GM23338 (cell line): Measurements from ENCODE around the gene CAPN1. TPM values are rescaled to one million over a fixed set of nuclear protein-coding genes. Genes with fewer than 3 reads are reported as not detected.
A peak's percentile ranks its signal among the peaks of the same experiment; 100 is the strongest.

Experiments used
- ATAC-seq: fragments of 200-7000 bp; cut with Tn5 transposase; 3 replicates; pipeline ENCODE4 v1.9.1; 2020
- DNase-seq: peaks from one replicate; pipeline ENCODE4 v3.0.0-alpha.2; 2015; ENCODE audit warnings: low spot score
- H2AFZ ChIP-seq: fragments of 200-600 bp; sonication (generic); 2 replicates; pipeline ENCODE4 v1.8.0; 2016; ENCODE audit warnings: antibody characterized with exemption, mild to moderate bottlenecking, moderate library complexity
- H3F3A ChIP-seq: fragments of 200-600 bp; sonication (generic); replicated peaks from 2 replicates; pipeline ENCODE4 v1.8.0; 2017; ENCODE audit warnings: antibody characterized with exemption, mixed run types, low read depth
- H3K27ac ChIP-seq: fragments of 200-600 bp; sonication (generic); 2 replicates; pipeline ENCODE4 v1.6.1; 2016; ENCODE audit warnings: low read depth
- H3K27me3 ChIP-seq: fragments of 200-600 bp; sonication (generic); 2 replicates; pipeline ENCODE4 v1.8.0; 2016; ENCODE audit warnings: mild to moderate bottlenecking, mixed run types, moderate library complexity; ENCODE audit not compliant: insufficient read depth
- H3K36me3 ChIP-seq: fragments of 200-600 bp; sonication (generic); 2 replicates; pipeline ENCODE4 v1.8.0; 2016; ENCODE audit warnings: mild to moderate bottlenecking; ENCODE audit not compliant: insufficient read depth
- H3K4me1 ChIP-seq: fragments of 200-600 bp; sonication (generic); 2 replicates; pipeline ENCODE4 v1.8.0; 2016; ENCODE audit warnings: mild to moderate bottlenecking, moderate library complexity; ENCODE audit not compliant: insufficient read depth
- H3K4me2 ChIP-seq: fragments of 200-600 bp; sonication (generic); 2 replicates; pipeline ENCODE4 v1.7.1; 2017; ENCODE audit warnings: mixed run types
- H3K4me3 ChIP-seq: fragments of 200-600 bp; sonication (generic); 2 replicates; pipeline ENCODE4 v1.6.1; 2016; ENCODE audit warnings: mixed run types
- H3K79me2 ChIP-seq: fragments of 200-600 bp; sonication (generic); replicated peaks from 2 replicates; pipeline ENCODE4 v1.8.0; 2017; ENCODE audit warnings: mild to moderate bottlenecking; ENCODE audit not compliant: insufficient read depth
- H3K9me2 ChIP-seq: fragments of 200-600 bp; sonication (generic); 2 replicates; pipeline ENCODE4 v1.8.0; 2017; ENCODE audit not compliant: insufficient read depth
- H4K20me1 ChIP-seq: fragments of 200-600 bp; sonication (generic); replicated peaks from 2 replicates; pipeline ENCODE4 v1.8.0; 2017; ENCODE audit warnings: mild to moderate bottlenecking; ENCODE audit not compliant: insufficient read depth
- H3K27ac Mint-ChIP-seq: 2 replicates; pipeline ENCODE4 v1.8.0; 2020; ENCODE audit warnings: inconsistent platforms, mild to moderate bottlenecking, moderate library complexity, mixed read lengths
- H3K27me3 Mint-ChIP-seq: 3 replicates; pipeline ENCODE4 v1.8.0; 2022; ENCODE audit warnings: low read depth, mild to moderate bottlenecking, moderate library complexity, mixed read lengths, inconsistent platforms; ENCODE audit not compliant: insufficient read depth, poor library complexity
- H3K36me3 Mint-ChIP-seq: 3 replicates; pipeline ENCODE4 v1.8.0; 2021; ENCODE audit warnings: low read depth, mild to moderate bottlenecking, inconsistent platforms, moderate library complexity, mixed read lengths
- H3K4me1 Mint-ChIP-seq: 3 replicates; pipeline ENCODE4 v1.8.0; 2020; ENCODE audit warnings: mild to moderate bottlenecking, inconsistent platforms, mixed read lengths
- H3K4me3 Mint-ChIP-seq: 3 replicates; pipeline ENCODE4 v1.8.0; 2021; ENCODE audit warnings: moderate library complexity, mild to moderate bottlenecking, inconsistent platforms, mixed read lengths
- H3K9me3 Mint-ChIP-seq: 3 replicates; pipeline ENCODE4 v1.8.0; 2020; ENCODE audit warnings: moderate library complexity, mild to moderate bottlenecking, inconsistent platforms, mixed read lengths
- CREB1 ChIP-seq: fragments of 250-450 bp; sonication (Bioruptor Pico); IDR thresholded peaks from 2 replicates; pipeline ENCODE4 v1.5.0; 2020; ENCODE audit warnings: low read depth, mild to moderate bottlenecking, moderate library complexity
- EZH2 ChIP-seq: fragments of 200-600 bp; sonication (generic); IDR thresholded peaks from one replicate; pipeline ENCODE4 v1.8.0; 2017; ENCODE audit warnings: antibody characterized with exemption, mild to moderate bottlenecking, low read depth; ENCODE audit not compliant: unreplicated experiment
- EZH2phosphoT487 ChIP-seq: fragments of 200-600 bp; sonication (generic); IDR thresholded peaks from one replicate; pipeline ENCODE4 v1.8.1; 2018; ENCODE audit warnings: antibody characterized with exemption; ENCODE audit not compliant: unreplicated experiment
- JUNB ChIP-seq: IDR thresholded peaks from one replicate; pipeline ENCODE4 v1.6.1; 2016; ENCODE audit warnings: antibody characterized with exemption; ENCODE audit not compliant: unreplicated experiment
- NANOG ChIP-seq: IDR thresholded peaks from 2 replicates; pipeline ENCODE4 v1.6.1; 2016; ENCODE audit warnings: antibody characterized with exemption, borderline replicate concordance
- POLR2AphosphoS5 ChIP-seq: IDR thresholded peaks from 2 replicates; pipeline ENCODE4 v1.6.1; 2016; ENCODE audit warnings: antibody characterized with exemption, low read depth
- STAT1 ChIP-seq: IDR thresholded peaks from one replicate; pipeline ENCODE4 v1.6.1; 2016; ENCODE audit warnings: antibody characterized with exemption; ENCODE audit not compliant: unreplicated experiment
- ZNF114 ChIP-seq: fragments of 250-450 bp; sonication (Bioruptor Pico); IDR thresholded peaks from 2 replicates; pipeline ENCODE4 v1.5.0; 2020; ENCODE audit warnings: mild to moderate bottlenecking, moderate library complexity
- ZNF331 ChIP-seq: fragments of 250-450 bp; sonication (Bioruptor Pico); IDR thresholded peaks from 2 replicates; pipeline ENCODE4 v1.5.0; 2020; ENCODE audit warnings: low read depth, mild to moderate bottlenecking, moderate library complexity
- polyA plus RNA-seq: library from polyadenylated mRNA; unstranded; fragments of >200 nt; fragmentation: Nextera tagmentation; extraction: Ambion mirVana; gene quantifications from 2 replicates; pipeline ENCODE4 v1.2.1, GENCODE V29; 2016
- total RNA-seq: library from RNA; depleted of rRNA; stranded (reverse); fragments of >200 nt; shearing (Covaris generic); gene quantifications from 2 replicates; pipeline ENCODE4 v1.2.3, GENCODE V29; 2014
- TF ChIP-seq, protein P1 (sequence below), 2 experiments: fragments of 200-600 bp in 1 of 2; sonication (generic) in 1 of 2; conservative IDR thresholded peaks; 2 replicates each; pipeline versions ENCODE4 v1.5.1 to v1.6.1; 2016 to 2017; ENCODE audit warnings: antibody characterized with exemption in 2 of 2, low read depth in 2 of 2, mild to moderate bottlenecking in 2 of 2, moderate library complexity in 1 of 2
- TF ChIP-seq, protein P2 (sequence below): IDR thresholded peaks from one replicate; pipeline ENCODE4 v1.6.1; 2018; ENCODE audit warnings: antibody characterized with exemption; ENCODE audit not compliant: unreplicated experiment
- TF ChIP-seq, protein P3 (sequence below): fragments of 250-450 bp; sonication (Bioruptor Pico); IDR thresholded peaks from 2 replicates; pipeline ENCODE4 v1.5.0; 2020; ENCODE audit warnings: mild to moderate bottlenecking, moderate library complexity
- TF ChIP-seq, protein P4 (sequence below): IDR thresholded peaks from 2 replicates; pipeline ENCODE4 v1.6.1; 2016; ENCODE audit warnings: antibody characterized with exemption

The CAPN1 gene
- total and polyA plus RNA-seq, 2 experiments from 2014 or later, result 67.3 to 277 TPM

DNA sequence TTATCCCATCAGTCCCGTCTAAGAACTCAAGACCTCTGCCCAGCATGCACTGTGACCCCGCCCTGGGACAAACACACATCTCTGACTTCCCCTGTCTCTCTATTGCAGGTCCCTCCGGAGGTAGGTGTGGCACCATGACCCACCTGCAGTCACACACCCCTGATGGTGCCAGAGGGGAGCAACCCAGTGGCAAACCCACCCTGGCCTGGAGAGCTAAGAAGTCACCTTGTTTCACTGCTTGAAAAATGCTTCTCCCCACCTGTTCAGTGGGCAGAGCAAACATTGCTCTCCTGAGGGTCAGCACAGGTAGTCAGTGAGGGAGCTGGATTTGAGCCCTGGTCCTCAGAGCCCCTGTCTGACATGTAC, 23.9 kb downstream of the CAPN1 start:
- Histone ChIP-seq H3K9me2 (no peaks in the 10 kb centered on the region), H3K36me3 (peaks cover 15% of the 10 kb centered on the region)

More for the DNA sequence above, 23.9 kb downstream of the CAPN1 start:
- Histone ChIP-seq H3K4me1 (peaks cover 6% of the 10 kb centered on the region; the same call in 1 of the 2 replicates), H3K27me3 (no peaks in the 10 kb centered on the region), H3K79me2 (no peaks in the 10 kb centered on the region), H4K20me1 (peaks cover 4% of the 10 kb centered on the region; the same call in 1 of the 2 replicates), H3K27ac (0 out of 2 replicates have a peak overlapping the region, but pooled peaks have one; percentile 19), H3F3A (peaks cover 10% of the 10 kb centered on the region), H2AFZ (no peak overlapping the region), H3K4me2 (no peak overlapping the region), H3K4me3 (no peak overlapping the region)
- Mint-ChIP-seq H3K27ac (peak overlapping the region; percentile 95; the same call in 1 of the 2 replicates), H3K4me3 (no peak overlapping the region; the same call in 2 of the 3 replicates), H3K36me3 (peaks cover 57% of the 10 kb centered on the region), H3K27me3 (peaks cover 6% of the 10 kb centered on the region), H3K4me1 (peaks cover 22% of the 10 kb centered on the region), H3K9me3 (no peaks in the 10 kb centered on the region)
- TF ChIP-seq EZH2phosphoT487 (no peak), NANOG (no peak), STAT1 (no peak), JUNB (no peak), ZNF114 (CRISPR knock-in tag) (no peak), ZNF331 (CRISPR knock-in tag) (no peak), CREB1 (no peak), POLR2AphosphoS5 (no peak), EZH2 (no peak)
- TF ChIP-seq, protein P1, sequence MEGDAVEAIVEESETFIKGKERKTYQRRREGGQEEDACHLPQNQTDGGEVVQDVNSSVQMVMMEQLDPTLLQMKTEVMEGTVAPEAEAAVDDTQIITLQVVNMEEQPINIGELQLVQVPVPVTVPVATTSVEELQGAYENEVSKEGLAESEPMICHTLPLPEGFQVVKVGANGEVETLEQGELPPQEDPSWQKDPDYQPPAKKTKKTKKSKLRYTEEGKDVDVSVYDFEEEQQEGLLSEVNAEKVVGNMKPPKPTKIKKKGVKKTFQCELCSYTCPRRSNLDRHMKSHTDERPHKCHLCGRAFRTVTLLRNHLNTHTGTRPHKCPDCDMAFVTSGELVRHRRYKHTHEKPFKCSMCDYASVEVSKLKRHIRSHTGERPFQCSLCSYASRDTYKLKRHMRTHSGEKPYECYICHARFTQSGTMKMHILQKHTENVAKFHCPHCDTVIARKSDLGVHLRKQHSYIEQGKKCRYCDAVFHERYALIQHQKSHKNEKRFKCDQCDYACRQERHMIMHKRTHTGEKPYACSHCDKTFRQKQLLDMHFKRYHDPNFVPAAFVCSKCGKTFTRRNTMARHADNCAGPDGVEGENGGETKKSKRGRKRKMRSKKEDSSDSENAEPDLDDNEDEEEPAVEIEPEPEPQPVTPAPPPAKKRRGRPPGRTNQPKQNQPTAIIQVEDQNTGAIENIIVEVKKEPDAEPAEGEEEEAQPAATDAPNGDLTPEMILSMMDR (conservative IDR thresholded peaks at IDR 0.05; ENCODE audit: low read depth in 2 of 2), result no peak
- TF ChIP-seq, protein P2, sequence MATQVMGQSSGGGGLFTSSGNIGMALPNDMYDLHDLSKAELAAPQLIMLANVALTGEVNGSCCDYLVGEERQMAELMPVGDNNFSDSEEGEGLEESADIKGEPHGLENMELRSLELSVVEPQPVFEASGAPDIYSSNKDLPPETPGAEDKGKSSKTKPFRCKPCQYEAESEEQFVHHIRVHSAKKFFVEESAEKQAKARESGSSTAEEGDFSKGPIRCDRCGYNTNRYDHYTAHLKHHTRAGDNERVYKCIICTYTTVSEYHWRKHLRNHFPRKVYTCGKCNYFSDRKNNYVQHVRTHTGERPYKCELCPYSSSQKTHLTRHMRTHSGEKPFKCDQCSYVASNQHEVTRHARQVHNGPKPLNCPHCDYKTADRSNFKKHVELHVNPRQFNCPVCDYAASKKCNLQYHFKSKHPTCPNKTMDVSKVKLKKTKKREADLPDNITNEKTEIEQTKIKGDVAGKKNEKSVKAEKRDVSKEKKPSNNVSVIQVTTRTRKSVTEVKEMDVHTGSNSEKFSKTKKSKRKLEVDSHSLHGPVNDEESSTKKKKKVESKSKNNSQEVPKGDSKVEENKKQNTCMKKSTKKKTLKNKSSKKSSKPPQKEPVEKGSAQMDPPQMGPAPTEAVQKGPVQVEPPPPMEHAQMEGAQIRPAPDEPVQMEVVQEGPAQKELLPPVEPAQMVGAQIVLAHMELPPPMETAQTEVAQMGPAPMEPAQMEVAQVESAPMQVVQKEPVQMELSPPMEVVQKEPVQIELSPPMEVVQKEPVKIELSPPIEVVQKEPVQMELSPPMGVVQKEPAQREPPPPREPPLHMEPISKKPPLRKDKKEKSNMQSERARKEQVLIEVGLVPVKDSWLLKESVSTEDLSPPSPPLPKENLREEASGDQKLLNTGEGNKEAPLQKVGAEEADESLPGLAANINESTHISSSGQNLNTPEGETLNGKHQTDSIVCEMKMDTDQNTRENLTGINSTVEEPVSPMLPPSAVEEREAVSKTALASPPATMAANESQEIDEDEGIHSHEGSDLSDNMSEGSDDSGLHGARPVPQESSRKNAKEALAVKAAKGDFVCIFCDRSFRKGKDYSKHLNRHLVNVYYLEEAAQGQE, result no peak
- TF ChIP-seq, protein P3, sequence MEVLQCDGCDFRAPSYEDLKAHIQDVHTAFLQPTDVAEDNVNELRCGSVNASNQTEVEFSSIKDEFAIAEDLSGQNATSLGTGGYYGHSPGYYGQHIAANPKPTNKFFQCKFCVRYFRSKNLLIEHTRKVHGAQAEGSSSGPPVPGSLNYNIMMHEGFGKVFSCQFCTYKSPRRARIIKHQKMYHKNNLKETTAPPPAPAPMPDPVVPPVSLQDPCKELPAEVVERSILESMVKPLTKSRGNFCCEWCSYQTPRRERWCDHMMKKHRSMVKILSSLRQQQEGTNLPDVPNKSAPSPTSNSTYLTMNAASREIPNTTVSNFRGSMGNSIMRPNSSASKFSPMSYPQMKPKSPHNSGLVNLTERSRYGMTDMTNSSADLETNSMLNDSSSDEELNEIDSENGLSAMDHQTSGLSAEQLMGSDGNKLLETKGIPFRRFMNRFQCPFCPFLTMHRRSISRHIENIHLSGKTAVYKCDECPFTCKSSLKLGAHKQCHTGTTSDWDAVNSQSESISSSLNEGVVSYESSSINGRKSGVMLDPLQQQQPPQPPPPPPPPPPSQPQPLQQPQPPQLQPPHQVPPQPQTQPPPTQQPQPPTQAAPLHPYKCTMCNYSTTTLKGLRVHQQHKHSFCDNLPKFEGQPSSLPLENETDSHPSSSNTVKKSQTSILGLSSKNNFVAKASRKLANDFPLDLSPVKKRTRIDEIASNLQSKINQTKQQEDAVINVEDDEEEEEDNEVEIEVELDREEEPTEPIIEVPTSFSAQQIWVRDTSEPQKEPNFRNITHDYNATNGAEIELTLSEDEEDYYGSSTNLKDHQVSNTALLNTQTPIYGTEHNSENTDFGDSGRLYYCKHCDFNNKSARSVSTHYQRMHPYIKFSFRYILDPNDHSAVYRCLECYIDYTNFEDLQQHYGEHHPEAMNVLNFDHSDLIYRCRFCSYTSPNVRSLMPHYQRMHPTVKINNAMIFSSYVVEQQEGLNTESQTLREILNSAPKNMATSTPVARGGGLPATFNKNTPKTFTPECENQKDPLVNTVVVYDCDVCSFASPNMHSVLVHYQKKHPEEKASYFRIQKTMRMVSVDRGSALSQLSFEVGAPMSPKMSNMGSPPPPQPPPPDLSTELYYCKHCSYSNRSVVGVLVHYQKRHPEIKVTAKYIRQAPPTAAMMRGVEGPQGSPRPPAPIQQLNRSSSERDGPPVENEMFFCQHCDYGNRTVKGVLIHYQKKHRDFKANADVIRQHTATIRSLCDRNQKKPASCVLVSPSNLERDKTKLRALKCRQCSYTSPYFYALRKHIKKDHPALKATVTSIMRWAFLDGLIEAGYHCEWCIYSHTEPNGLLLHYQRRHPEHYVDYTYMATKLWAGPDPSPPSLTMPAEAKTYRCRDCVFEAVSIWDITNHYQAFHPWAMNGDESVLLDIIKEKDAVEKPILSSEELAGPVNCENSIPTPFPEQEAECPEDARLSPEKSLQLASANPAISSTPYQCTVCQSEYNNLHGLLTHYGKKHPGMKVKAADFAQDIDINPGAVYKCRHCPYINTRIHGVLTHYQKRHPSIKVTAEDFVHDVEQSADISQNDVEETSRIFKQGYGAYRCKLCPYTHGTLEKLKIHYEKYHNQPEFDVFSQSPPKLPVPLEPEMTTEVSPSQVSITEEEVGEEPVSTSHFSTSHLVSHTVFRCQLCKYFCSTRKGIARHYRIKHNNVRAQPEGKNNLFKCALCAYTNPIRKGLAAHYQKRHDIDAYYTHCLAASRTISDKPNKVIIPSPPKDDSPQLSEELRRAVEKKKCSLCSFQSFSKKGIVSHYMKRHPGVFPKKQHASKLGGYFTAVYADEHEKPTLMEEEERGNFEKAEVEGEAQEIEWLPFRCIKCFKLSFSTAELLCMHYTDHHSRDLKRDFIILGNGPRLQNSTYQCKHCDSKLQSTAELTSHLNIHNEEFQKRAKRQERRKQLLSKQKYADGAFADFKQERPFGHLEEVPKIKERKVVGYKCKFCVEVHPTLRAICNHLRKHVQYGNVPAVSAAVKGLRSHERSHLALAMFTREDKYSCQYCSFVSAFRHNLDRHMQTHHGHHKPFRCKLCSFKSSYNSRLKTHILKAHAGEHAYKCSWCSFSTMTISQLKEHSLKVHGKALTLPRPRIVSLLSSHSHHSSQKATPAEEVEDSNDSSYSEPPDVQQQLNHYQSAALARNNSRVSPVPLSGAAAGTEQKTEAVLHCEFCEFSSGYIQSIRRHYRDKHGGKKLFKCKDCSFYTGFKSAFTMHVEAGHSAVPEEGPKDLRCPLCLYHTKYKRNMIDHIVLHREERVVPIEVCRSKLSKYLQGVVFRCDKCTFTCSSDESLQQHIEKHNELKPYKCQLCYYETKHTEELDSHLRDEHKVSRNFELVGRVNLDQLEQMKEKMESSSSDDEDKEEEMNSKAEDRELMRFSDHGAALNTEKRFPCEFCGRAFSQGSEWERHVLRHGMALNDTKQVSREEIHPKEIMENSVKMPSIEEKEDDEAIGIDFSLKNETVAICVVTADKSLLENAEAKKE (CRISPR knock-in tag), result no peak
- TF ChIP-seq, protein P4, sequence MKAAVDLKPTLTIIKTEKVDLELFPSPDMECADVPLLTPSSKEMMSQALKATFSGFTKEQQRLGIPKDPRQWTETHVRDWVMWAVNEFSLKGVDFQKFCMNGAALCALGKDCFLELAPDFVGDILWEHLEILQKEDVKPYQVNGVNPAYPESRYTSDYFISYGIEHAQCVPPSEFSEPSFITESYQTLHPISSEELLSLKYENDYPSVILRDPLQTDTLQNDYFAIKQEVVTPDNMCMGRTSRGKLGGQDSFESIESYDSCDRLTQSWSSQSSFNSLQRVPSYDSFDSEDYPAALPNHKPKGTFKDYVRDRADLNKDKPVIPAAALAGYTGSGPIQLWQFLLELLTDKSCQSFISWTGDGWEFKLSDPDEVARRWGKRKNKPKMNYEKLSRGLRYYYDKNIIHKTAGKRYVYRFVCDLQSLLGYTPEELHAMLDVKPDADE, result no peak
- DNase-seq (no peak), ATAC-seq (no peak)
